ENCODE measurements around the gene KNOP1. TPM values are rescaled to one million over a fixed set of nuclear protein-coding genes. Genes with fewer than 3 reads are reported as not detected.

The KNOP1 gene
- total and polyA plus RNA-seq, 2 of the 13 experiments (the other 11 are each of a cell fraction or from before 2014, with no cell fraction given) = 21.2 to 57.5 TPM

GRCh38 chr16:19712418-19713058 lies 5.5 kb downstream of the KNOP1 start:
- peaks cover 27% of the 10 kb centered on the region for H3K79me2 ChIP-seq (ENCODE audit: insufficient read depth, low read length)
- in situ Hi-C loops (cut with HindIII; ENCODE audit: extremely low pct_ligation_motif_present, low pct_unique_long_range_greater_than_20kb) (no loop called here), intact Hi-C loops (cut with micrococcal nuclease; ENCODE audit: unreplicated experiment) (no loop called here)
- peaks cover 40 to 46% of the 10 kb centered on the region in 2 experiments for H3K36me3 ChIP-seq (replicated peaks in 1 of 2; ENCODE audit: control insufficient read depth in 1 of 2, insufficient read depth in 2 of 2, low read length in 2 of 2)
- H3K4me1 ChIP-seq (ENCODE audit: insufficient read depth, low read length) = peaks cover 37% of the 10 kb centered on the region
- no peaks in the 10 kb centered on the region for H3K9me3 ChIP-seq (ENCODE audit: low read length)
- H3K27me3 ChIP-seq (ENCODE audit: control insufficient read depth in 1 of 2, insufficient read depth in 2 of 2, low read length in 2 of 2) = no peaks in the 10 kb centered on the region; a peak in 1 of 5 replicates
- ATAC-seq = no peak
- no peak overlapping the region for H3K4me3 ChIP-seq (replicated peaks in 1 of 3; ENCODE audit: insufficient read depth in 1 of 3, low read depth in 2 of 3, low read length in 3 of 3)
- no TSS peak for BruUV-seq (replicated peaks)
- ChIA-PET POLR2A (no interaction called here), CTCF (ENCODE audit: low intra/inter-chr PET ratio, low total read pairs) (no interaction called here)
- TF ChIP-seq AGO2 (optimal IDR thresholded peaks at IDR 0.05; ENCODE audit: low read depth, low read length) = peak; percentile 75
- peak; percentile 64 for TF ChIP-seq RBFOX2 (IDR thresholded peaks at IDR 0.05; ENCODE audit: low read depth, low read length)
- TF ChIP-seq TGIF2 (CRISPR knock-in tag; IDR thresholded peaks at IDR 0.05) = no peak
- peak; percentile 73 for TF ChIP-seq ZNF629 (CRISPR knock-in tag; conservative IDR thresholded peaks at IDR 0.05)
- TF ChIP-seq POLR2A (IDR thresholded peaks at IDR 0.05; ENCODE audit: insufficient read depth in 1 of 2, low read depth in 2 of 2, low read length in 2 of 2) = 0 out of 4 replicates have a peak, but pooled peaks of 1 of the 2 experiments have one; percentile 29
- DNase-seq (ENCODE audit: low spot score) = no peak
- H4K20me1 ChIP-seq (ENCODE audit: insufficient read depth, low read length) = peaks cover 4% of the 10 kb centered on the region
- H3K4me2 ChIP-seq (ENCODE audit: low read depth, low read length) = no peak overlapping the region
- H3K27ac ChIP-seq (ENCODE audit: extremely low read length, insufficient read depth, low read length) = no peak overlapping the region
- H3K9ac ChIP-seq (ENCODE audit: insufficient read depth, low read depth, low read length) = no peak overlapping the region
- no peak for FAIRE-seq
- 97% methylated on average over 11 of the region's 11 CpGs for WGBS (ENCODE audit: low lambda C conversion rate)
- no peak overlapping the region for H2AFZ ChIP-seq (ENCODE audit: low read length)

- POLR2A ChIA-PET = no interaction called here
- in situ Hi-C loops (cut with HindIII; ENCODE audit: extremely low pct_ligation_motif_present, low pct_unique_long_range_greater_than_20kb) = no loop called here
- TF ChIP-seq KDM3A (CRISPR knock-in tag; IDR thresholded peaks at IDR 0.05; ENCODE audit: low read depth) (no peak), TEAD3 (CRISPR knock-in tag; optimal IDR thresholded peaks at IDR 0.05; ENCODE audit: borderline replicate concordance) (peak; percentile 14), SMYD3 (CRISPR knock-in tag; IDR thresholded peaks at IDR 0.05) (no peak), SKI (IDR thresholded peaks at IDR 0.05; ENCODE audit: partially characterized antibody) (no peak), ZFYVE20 (CRISPR knock-in tag; IDR thresholded peaks at IDR 0.05; ENCODE audit: borderline replicate concordance, low read depth) (no peak), ADNP (CRISPR knock-in tag; IDR thresholded peaks at IDR 0.05) (no peak), ZNF766 (CRISPR knock-in tag; IDR thresholded peaks at IDR 0.05; ENCODE audit: borderline replicate concordance) (no peak), ZNF282 (IDR thresholded peaks at IDR 0.05; ENCODE audit: partially characterized antibody) (no peak), ZBTB4 (CRISPR knock-in tag; IDR thresholded peaks at IDR 0.05; ENCODE audit: borderline replicate concordance) (0 out of 2 replicates have a peak, but pooled peaks have one; percentile 26), HNRNPL (IDR thresholded peaks at IDR 0.05; ENCODE audit: low read depth, low read length) (no peak), SIN3B (IDR thresholded peaks at IDR 0.05; ENCODE audit: low read length) (no peak), ZNF580 (CRISPR knock-in tag; IDR thresholded peaks at IDR 0.05; ENCODE audit: borderline replicate concordance, low read depth) (no peak), HMG20A (CRISPR knock-in tag; IDR thresholded peaks at IDR 0.05; ENCODE audit: borderline replicate concordance) (no peak)
Observed at GRCh38 chr16:19711643-19712042, 6.4 kb downstream of the KNOP1 start.

More at GRCh38 chr16:19711643-19712042, 6.4 kb downstream of the KNOP1 start:
- intact Hi-C loops (cut with micrococcal nuclease; ENCODE audit: unreplicated experiment) = no loop called here
- ATAC-seq (peak; percentile 8), DNase-seq (ENCODE audit: low spot score) (no peak), FAIRE-seq (no peak)
- no TSS peak for BruUV-seq (replicated peaks)
- no peaks in the 10 kb centered on the region for H3K9me3 ChIP-seq (ENCODE audit: low read length)
- 0 out of 2 replicates have a peak overlapping the region, but pooled peaks have one; percentile 13 for H3K9ac ChIP-seq (ENCODE audit: insufficient read depth, low read depth, low read length)
- CTCF ChIA-PET (ENCODE audit: low intra/inter-chr PET ratio, low total read pairs) = no interaction called here
- peaks cover 45 to 54% of the 10 kb centered on the region in 2 experiments for H3K36me3 ChIP-seq (replicated peaks in 1 of 2; ENCODE audit: control insufficient read depth in 1 of 2, insufficient read depth in 2 of 2, low read length in 2 of 2)
- no peak overlapping the region for H3K4me3 ChIP-seq (replicated peaks in 1 of 3; ENCODE audit: insufficient read depth in 1 of 3, low read depth in 2 of 3, low read length in 3 of 3)
- no peak overlapping the region for H2AFZ ChIP-seq (ENCODE audit: low read length)
- H4K20me1 ChIP-seq (ENCODE audit: insufficient read depth, low read length) = peaks cover 4% of the 10 kb centered on the region
- peaks cover 18% of the 10 kb centered on the region for H3K79me2 ChIP-seq (ENCODE audit: insufficient read depth, low read length)
- WGBS (ENCODE audit: low lambda C conversion rate) = 95% methylated on average over 12 of the region's 12 CpGs
- H3K27me3 ChIP-seq (ENCODE audit: control insufficient read depth in 1 of 2, insufficient read depth in 2 of 2, low read length in 2 of 2) = no peaks in the 10 kb centered on the region
- H3K4me2 ChIP-seq (ENCODE audit: low read depth, low read length) = peak overlapping the region; percentile 51
- peak overlapping the region; percentile 47 for H3K27ac ChIP-seq (ENCODE audit: extremely low read length, insufficient read depth, low read length)
- H3K4me1 ChIP-seq (ENCODE audit: insufficient read depth, low read length) = peaks cover 35% of the 10 kb centered on the region

All from HepG2 (cell line).